Inferior parietal cortex (tissue), 1 donor: Measurements from ENCODE around the gene ARHGAP1.
"Not testable (repeated sequence)": the region's sequence is repeated elsewhere in the genome, so short reads cannot be mapped to it uniquely, and the experiment has no call there.

Experiments
- DNase-seq: peaks from one replicate; pipeline ENCODE4 v3.0.0-alpha.2; 2016; ENCODE audit errors: extremely low spot score

The ARHGAP1 gene

DNA sequence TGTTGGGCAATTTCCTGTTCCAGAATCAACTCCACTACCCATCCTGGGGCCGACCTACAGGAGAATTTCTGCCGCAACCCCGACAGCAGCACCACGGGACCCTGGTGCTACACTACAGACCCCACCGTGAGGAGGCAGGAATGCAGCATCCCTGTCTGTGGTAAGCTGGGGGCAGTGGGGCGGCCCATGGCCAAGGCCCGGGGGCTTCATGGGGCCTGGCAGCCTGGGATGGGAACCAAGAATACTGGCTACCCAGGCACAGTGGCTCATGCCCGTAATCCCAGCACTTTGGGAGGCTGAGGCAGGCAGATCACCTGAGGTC lies 22.9 kb upstream of the ARHGAP1 start:
- no peak for DNase-seq

DNA sequence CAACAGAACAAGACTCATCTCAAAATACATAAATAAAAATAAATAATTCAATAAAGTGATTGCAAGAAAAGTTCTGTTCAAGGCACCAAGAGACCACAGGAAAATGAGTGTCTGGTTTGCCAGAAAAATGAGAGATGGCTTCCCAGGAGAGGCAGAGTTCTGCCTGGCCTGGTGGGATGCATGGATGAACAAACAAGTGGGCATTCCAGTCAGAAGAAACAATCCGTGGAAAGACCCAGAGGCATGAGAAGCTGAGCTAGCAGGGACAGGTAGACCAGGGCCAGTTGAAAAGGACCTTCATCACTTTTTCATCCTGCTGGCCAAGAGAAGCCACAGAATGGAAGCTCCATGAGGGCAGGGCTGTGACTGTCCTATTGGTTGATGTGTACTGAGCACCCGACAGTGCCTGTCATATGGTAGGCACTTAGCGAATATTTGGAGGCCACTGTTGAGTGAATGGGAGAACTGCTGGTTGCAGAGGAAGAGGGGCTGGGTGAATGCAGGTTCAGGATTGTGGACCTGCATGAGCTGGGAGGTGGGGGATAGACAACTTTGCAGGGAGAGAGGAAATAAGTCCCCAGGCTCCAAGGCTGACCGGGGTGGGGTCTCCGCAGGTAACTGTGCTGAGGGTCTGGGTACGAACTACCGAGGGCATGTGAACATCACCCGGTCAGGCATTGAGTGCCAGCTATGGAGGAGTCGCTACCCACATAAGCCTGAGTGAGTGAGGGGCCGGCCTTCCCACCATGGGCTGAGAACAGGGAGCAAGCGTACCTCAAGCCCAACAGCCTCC lies 22.3 kb upstream of the ARHGAP1 start:
- DNase-seq = no peak

GRCh38 chr11:46721286-46721685 lies 20.9 kb upstream of the ARHGAP1 start:
- no peak for DNase-seq

DNA sequence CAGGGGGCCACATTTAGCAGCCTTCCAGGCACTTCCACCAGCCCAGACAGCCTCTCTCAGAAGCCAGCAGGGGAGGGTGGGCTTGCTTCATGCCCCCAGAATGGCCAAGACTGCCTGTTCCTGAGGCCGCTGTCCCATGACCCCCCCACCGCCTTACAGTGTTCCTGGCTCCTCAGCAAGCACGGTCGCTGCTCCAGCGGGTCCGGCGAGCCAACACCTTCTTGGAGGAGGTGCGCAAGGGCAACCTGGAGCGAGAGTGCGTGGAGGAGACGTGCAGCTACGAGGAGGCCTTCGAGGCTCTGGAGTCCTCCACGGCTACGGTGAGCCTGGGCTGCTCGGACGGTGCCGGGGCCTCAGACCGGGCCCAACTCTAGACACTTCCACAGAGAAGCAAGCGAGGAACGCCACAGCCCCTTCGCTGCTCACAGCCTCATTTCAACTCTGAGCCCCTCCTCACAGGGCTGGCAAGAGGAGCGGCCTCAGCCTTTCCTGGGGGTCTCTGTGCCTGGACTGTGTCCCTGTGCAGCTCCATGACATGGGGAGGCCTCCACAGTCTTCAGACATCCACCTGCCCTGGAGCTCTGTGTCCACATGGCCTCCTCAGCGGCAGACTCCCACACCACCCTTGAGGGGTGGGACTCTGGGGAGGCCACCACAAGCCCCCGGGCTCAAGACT lies 19.3 kb upstream of the ARHGAP1 start:
- DNase-seq = no peak

GRCh38 chr11:46719048-46719542 lies 18.7 kb upstream of the ARHGAP1 start, which contains the start of gene F2:
Gene F2, plus strand, starts transcription at chr11:46719213. Its CDS starts 23 bp downstream, at chr11:46719236.
- DNase-seq = no peak

DNA sequence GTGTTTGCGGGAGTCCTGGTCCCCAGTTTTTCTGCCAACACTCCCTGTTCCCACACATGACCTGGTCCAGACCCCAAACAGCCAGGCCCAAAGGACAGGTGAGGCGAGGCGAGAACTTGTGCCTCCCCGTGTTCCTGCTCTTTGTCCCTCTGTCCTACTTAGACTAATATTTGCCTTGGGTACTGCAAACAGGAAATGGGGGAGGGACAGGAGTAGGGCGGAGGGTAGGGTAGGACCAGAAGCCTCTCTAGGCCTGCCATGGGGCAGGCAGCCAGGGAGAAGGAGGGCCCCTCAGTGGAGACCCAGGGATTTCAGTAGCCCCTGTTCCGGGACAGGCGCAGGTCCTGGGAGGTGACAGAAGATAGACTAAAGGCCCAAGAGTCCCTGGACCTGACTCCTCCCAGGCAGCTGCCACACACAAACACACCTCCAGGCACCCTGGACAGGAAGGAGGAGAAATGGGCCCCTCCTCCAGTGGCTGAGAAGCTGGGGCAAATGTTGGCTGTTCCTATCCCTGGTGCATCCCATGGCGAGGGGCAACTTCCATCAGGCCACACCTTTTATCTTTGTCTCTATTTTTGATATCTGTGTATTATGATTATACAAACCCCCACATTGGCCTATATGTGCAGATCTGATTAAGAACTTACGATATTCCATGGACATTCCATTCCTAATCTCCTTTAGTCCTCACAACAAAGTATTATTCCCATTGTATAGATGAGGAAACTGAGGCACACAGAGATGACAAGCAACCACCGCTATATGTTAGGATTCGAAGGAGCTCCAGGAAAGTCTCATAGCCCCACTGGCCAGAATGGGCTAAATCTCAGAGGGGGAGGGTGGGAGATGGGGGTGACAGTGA lies 18.0 kb upstream of the ARHGAP1 start:
- no peak for DNase-seq

GRCh38 chr11:46717825-46718154 lies 17.4 kb upstream of the ARHGAP1 start:
- not testable (repeated sequence) for DNase-seq

- DNase-seq = no peak
Measured at GRCh38 chr11:46712874-46713576, 12.6 kb upstream of the ARHGAP1 start.

- DNase-seq = no peak
Measured at GRCh38 chr11:46711303-46711702, 10.9 kb upstream of the ARHGAP1 start.

DNA sequence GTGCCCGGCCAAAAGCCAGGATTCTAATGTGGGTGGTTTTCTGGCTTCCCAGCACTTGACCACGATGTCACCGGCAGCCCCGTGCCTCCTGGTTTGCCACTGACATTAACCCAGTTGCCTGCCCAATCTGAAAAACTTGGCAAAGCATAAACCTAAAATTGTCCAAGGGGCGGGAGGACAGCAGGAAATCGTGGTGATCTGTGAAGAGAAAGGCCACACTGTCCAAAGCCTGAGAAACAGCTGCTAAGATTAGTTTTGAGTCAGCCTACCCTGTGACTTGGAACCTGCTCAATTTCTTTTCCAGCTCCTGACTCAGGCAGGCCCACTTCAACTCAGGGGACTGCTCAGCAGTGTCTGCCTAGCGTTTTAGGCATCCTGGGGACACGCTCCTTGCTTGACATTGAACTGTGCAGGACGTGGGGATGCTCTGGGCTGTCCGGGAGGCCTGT lies 10.4 kb upstream of the ARHGAP1 start:
- peak; percentile 63 for DNase-seq

- not testable (repeated sequence) for DNase-seq
Measured at GRCh38 chr11:46709351-46709750, 8.9 kb upstream of the ARHGAP1 start.

DNA sequence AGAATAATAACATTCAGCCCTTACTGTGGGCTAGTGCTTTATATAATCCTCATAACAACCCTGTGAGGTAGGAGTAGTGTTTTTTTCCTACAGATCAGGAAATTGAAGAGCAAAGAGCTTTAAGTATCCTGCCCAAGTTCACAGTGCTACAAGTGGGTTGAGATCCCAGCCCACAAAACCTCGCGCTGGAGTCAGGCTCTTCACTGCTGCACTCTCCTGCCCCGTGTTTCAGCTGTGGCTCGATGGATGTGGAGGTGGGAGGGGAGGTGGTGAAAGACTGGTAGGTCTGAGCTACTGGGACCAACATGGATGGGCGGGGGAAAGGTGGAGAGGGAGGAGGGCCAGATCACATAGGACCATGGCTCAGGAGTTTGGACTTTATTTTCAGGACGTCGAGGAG lies 6.5 kb upstream of the ARHGAP1 start:
- DNase-seq = no peak

DNA sequence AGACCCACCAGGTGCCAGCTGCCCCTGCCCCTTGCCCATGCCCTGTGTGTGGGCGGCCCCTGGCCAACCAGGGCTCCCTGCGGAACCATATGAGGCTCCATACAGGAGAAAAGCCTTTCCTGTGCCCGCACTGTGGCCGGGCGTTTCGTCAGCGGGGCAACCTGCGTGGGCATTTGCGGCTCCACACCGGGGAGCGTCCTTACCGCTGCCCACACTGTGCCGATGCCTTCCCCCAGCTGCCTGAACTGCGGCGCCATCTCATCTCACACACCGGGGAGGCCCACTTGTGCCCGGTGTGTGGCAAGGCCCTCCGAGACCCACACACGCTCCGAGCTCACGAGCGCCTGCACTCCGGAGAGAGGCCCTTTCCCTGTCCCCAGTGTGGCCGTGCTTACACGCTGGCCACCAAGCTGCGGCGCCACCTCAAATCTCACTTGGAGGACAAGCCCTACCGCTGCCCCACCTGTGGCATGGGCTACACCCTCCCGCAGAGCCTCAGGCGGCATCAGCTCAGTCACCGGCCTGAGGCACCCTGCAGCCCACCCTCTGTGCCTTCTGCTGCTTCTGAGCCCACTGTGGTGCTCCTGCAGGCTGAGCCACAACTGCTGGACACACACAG lies 4.8 kb upstream of the ARHGAP1 start:
- no peak for DNase-seq

DNA sequence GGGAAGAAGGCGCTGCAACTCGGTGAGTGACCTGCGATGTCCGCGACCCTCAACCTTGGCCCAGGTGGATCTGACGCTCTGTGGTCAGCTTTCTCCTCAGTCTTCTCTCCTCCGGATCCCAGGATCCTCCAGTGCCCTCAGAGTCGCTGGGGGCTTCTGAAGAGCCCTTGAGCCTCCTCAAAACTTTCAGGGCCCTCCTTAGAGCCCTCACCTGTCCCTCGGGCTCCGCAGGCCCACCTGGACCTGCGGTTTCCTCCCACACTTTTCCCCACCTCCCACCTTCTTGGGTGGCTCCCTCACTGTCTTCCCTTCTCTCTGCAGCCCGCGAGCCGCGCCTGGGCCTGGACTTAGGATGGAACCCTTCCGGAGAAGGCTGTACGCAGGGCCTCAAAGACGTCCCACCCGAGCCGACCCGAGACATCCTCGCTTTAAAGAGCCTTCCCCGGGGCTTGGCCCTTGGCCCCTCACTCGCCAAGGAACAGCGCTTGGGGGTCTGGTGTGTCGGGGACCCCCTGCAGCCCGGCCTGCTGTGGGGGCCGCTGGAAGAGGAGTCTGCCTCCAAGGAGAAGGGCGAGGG lies 747 bp upstream of the ARHGAP1 start:
- no peak for DNase-seq

DNA sequence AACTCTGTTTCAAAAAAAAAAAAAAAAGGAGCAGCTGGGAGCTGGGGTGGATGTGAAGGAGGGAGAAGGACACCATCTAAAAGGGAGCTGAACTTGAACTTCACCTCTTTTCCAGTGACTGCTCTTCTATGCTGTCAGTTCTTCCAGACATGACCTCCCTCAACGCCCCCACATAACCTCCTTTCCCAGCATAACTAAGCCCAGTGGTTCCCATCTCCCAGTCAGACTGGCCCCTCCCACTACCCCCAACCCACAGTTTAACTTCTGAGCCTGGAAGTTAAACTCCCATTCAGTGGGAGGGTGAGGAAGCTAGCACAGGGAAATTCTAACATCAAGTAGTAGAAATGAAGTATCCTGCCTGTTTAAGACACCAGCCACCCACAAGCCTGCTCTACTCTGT lies 1.8 kb downstream of the ARHGAP1 start:
- no peak for DNase-seq

DNA sequence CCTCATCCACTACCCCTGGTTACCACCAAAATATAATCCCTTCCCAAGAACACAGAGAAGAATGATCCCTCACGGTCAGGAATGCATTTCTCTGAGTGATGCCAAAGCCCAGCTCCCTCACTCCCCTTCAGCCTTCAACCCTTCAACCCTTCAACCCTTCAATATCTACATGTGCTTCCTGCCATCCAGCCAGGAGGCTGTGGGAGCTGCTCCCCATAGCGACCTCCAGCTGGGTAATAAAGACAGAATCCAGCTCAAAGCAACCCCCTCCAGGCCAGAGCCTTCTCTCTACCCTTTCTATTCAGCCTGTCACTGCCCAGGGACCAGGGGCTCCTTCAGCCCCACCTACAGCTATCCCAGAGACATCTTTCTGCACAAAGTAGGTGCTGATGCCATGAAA lies 2.7 kb downstream of the ARHGAP1 start:
- no peak for DNase-seq

- DNase-seq = peak; percentile 56
Measured at GRCh38 chr11:46697303-46697702, 3.1 kb downstream of the ARHGAP1 start.

DNA sequence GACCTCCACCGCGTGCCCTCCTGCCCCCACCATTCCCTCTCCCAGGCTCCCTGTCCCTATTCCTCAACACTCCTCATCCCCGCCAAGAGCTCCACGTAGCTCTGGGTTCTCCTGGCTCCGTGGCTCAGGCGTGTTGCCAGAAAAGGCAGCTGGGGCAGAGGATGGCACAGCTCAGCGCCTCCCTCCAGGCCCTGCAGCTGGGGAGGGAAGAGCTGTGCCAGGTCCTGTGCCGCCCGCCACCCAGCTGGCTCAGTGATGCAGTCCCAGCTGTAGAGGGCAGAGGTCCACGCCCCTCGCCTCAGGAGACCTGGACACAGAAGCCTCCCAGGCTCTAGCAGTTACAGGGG lies 4.2 kb downstream of the ARHGAP1 start:
- peak; percentile 92 for DNase-seq

DNA sequence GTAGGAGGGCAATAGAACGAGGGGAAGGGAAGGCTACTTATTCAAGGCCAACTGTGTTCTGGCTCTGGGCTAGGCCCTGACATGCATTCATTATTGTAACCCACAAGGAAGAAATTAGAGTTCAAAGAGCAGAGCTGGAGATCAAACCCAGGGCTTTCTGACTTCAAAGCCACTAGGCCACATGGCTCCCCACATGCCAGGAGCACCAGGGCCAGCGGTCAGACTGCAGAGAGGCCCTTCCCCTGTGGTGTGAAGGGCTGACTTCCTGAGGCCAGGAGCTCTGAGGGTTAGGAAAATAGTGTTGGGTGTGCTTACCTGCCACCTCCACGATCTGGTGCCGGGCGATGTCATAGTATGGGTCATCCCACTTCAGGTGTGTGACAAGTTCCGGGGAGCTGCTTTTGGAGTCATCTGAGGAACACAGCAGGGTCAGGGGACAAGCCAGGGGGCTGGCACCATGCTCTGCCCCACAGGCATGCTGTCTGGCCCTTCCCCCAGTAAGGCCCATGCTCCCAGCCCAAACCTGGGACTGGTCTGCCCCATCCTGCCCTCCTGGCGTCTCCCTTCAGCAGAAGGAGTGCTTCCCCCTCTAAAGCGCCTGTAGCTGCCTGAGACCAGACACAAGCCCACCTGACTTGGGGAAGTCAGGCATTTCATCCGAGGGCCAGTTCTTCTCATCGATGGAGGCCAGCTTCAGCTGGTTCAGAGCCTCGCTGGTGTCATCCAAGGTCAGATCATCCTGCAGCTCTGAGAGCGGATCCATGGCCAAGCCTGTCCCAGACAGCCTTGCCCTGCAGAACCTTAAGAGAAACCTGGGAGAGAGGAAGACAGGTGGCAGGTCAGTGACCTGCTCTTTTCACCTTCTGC lies 4.8 kb downstream of the ARHGAP1 start:
- no peak for DNase-seq

DNA sequence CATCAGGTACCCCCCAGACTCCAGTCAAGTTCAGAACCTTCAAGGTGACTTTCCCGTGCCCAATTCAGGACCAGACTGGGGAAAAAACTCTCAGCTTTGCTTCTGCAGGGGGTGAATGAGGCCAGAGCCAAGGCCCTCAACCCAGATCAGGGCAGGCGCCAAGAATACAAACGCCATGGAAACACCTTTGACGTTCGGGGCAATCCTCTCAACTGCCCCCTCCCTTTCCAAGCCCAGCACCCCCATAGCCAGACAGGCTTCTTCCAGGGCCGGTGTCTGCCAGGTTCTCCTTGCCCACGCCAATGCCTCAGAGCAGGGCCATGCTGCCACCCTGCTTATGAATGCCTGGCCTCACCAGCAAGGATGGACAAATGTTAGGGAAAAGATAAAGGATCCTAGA lies 5.8 kb downstream of the ARHGAP1 start:
- no peak for DNase-seq
